ENCODE data around the gene CDC27. TPM values are rescaled to one million over a fixed set of nuclear protein-coding genes. Genes with fewer than 3 reads are reported as not detected.

CDC27 gene
- total and polyA plus RNA-seq, 2 donors (not counting 1 experiment from before 2014, with no cell fraction given), result 20.5 to 90.7 TPM

DNA sequence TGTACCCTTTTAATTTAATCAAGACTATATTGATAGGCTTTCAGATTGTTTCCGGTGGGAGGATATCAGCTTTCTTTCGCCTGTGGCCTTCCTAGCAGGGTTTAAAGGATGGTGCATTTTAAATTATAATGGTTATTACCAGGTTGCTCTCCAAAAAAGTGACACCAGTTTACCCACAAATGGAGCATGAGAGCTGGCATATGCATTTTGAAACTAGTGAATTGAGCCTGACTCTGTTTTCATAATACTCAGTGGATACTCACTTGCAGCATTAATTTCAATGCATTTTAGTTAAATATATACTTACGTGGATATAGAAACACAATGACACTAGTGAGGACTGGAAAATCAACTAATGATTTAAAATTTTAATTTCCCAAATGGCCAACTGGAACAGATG, 25.8 kb upstream of the CDC27 start:
- no peaks in the 10 kb centered on the region for H3K27me3 Mint-ChIP-seq
- Histone ChIP-seq H4K20me1 (ENCODE audit: control insufficient read depth, insufficient read depth, low read length, poor library complexity, severe bottlenecking) (no peaks in the 10 kb centered on the region), H3K27me3 (replicated peaks in 1 of 4; ENCODE audit: control extremely low read depth in 1 of 4, control insufficient read depth in 3 of 4, insufficient read depth in 4 of 4, low read length in 3 of 4) (no peaks in the 10 kb centered on the region), H3K79me2 (ENCODE audit: control insufficient read depth, insufficient read depth, low read length) (no peaks in the 10 kb centered on the region), H3K4me3 (ENCODE audit: control extremely low read depth in 1 of 5, extremely low read depth in 1 of 5, insufficient read depth in 1 of 5, low read depth in 2 of 5, low read length in 4 of 5) (no peak overlapping the region), H2AFZ (ENCODE audit: insufficient read depth, low read depth, low read length, poor library complexity, severe bottlenecking) (no peak overlapping the region), H3K9me3 (ENCODE audit: control extremely low read depth in 1 of 3, control insufficient read depth in 2 of 3, insufficient read depth in 1 of 3, low read length in 2 of 3) (no peaks in the 10 kb centered on the region), H3K27ac (ENCODE audit: low read length in 2 of 2) (no peak overlapping the region), H3K4me1 (ENCODE audit: control insufficient read depth in 2 of 2, insufficient read depth in 2 of 2, low read length in 2 of 2) (peaks cover 17 to 29% of the 10 kb centered on the region in 2 donors), H3K36me3 (replicated peaks in 1 of 2; ENCODE audit: control extremely low read depth in 1 of 2, control insufficient read depth in 1 of 2, extremely low read depth in 1 of 2, insufficient read depth in 2 of 2, low read length in 1 of 2) (no peaks in the 10 kb centered on the region), H3K9ac (ENCODE audit: low read length) (no peak overlapping the region), H3K4me2 (replicated peaks; ENCODE audit: low read depth, low read length, poor library complexity, severe bottlenecking) (no peak overlapping the region)
- intact Hi-C loops (cut with micrococcal nuclease), result no loop called here
- WGBS (ENCODE audit: insufficient coverage), result 100% methylated on average over 1 of the region's 3 CpGs
- no peaks in the 10 kb centered on the region for H3K9me3 Mint-ChIP-seq (ENCODE audit: insufficient read depth)
- peaks cover 29% of the 10 kb centered on the region for H3K4me1 Mint-ChIP-seq
- H3K27ac Mint-ChIP-seq, result no peak overlapping the region
- POLR2A ChIA-PET, result no interaction called here
- ATAC-seq (ENCODE audit: low read depth), result no peak
- CTCF ChIA-PET, result no interaction called here
- DNase-seq, result no peak
- H3K4me3 Mint-ChIP-seq, result no peak overlapping the region
- TF ChIP-seq EZH2 (IDR thresholded peaks at IDR 0.05; ENCODE audit: borderline replicate concordance, insufficient read depth, low read depth, low read length, poor library complexity, severe bottlenecking), result no peak
- no peak for TF ChIP-seq CTCF (IDR thresholded peaks at IDR 0.05)

GRCh38 chr17:47213540-47213939, 24.4 kb upstream of the CDC27 start:
- Histone ChIP-seq H3K9me3 (ENCODE audit: control extremely low read depth in 1 of 3, control insufficient read depth in 2 of 3, insufficient read depth in 1 of 3, low read length in 2 of 3) (no peaks in the 10 kb centered on the region), H3K4me2 (replicated peaks; ENCODE audit: low read depth, low read length, poor library complexity, severe bottlenecking) (no peak overlapping the region), H3K79me2 (ENCODE audit: control insufficient read depth, insufficient read depth, low read length) (no peaks in the 10 kb centered on the region), H3K27me3 (replicated peaks in 1 of 4; ENCODE audit: control extremely low read depth in 1 of 4, control insufficient read depth in 3 of 4, insufficient read depth in 4 of 4, low read length in 3 of 4) (no peaks in the 10 kb centered on the region), H3K4me1 (ENCODE audit: control insufficient read depth in 2 of 2, insufficient read depth in 2 of 2, low read length in 2 of 2) (peaks cover 10 to 24% of the 10 kb centered on the region in 2 donors), H3K36me3 (replicated peaks in 1 of 2; ENCODE audit: control extremely low read depth in 1 of 2, control insufficient read depth in 1 of 2, extremely low read depth in 1 of 2, insufficient read depth in 2 of 2, low read length in 1 of 2) (no peaks in the 10 kb centered on the region), H3K4me3 (ENCODE audit: control extremely low read depth in 1 of 5, extremely low read depth in 1 of 5, insufficient read depth in 1 of 5, low read depth in 2 of 5, low read length in 4 of 5) (no peak overlapping the region), H2AFZ (ENCODE audit: insufficient read depth, low read depth, low read length, poor library complexity, severe bottlenecking) (no peak overlapping the region), H3K9ac (ENCODE audit: low read length) (no peak overlapping the region), H3K27ac (ENCODE audit: low read length in 2 of 2) (no peak overlapping the region), H4K20me1 (ENCODE audit: control insufficient read depth, insufficient read depth, low read length, poor library complexity, severe bottlenecking) (no peaks in the 10 kb centered on the region)
- POLR2A ChIA-PET, result no interaction called here
- Mint-ChIP-seq H3K4me1 (peaks cover 29% of the 10 kb centered on the region), H3K9me3 (ENCODE audit: insufficient read depth) (no peaks in the 10 kb centered on the region), H3K27ac (no peak overlapping the region), H3K4me3 (no peak overlapping the region), H3K27me3 (no peaks in the 10 kb centered on the region)
- intact Hi-C loops (cut with micrococcal nuclease), result no loop called here
- CTCF ChIA-PET, result no interaction called here
- 40% methylated on average over 2 of the region's 4 CpGs for WGBS (ENCODE audit: insufficient coverage)
- DNase-seq (no peak), ATAC-seq (ENCODE audit: low read depth) (no peak)
- TF ChIP-seq CTCF (IDR thresholded peaks at IDR 0.05) (no peak), EZH2 (IDR thresholded peaks at IDR 0.05; ENCODE audit: borderline replicate concordance, insufficient read depth, low read depth, low read length, poor library complexity, severe bottlenecking) (no peak)

All from B cell (primary cell).